Left ventricle myocardium inferior (tissue), 1 donor: ENCODE data around the gene AEBP1. TPM values are rescaled to one million over a fixed set of nuclear protein-coding genes. Genes with fewer than 3 reads are reported as not detected.

Source experiments
- DNase-seq: peaks from one replicate; pipeline ENCODE4 v3.0.0-alpha.2; 2020
- H3K27ac ChIP-seq: fragments of 200-600 bp; replicated peaks from 2 replicates; pipeline ENCODE4 v1.8.0; 2021
- H3K27me3 ChIP-seq: fragments of 200-600 bp; 2 replicates; pipeline ENCODE4 v1.8.0; 2021; ENCODE audit warnings: low read depth
- H3K36me3 ChIP-seq: fragments of 200-600 bp; 2 replicates; pipeline ENCODE4 v1.8.0; 2021
- H3K4me1 ChIP-seq: fragments of 200-600 bp; 2 replicates; pipeline ENCODE4 v1.8.0; 2021
- H3K4me3 ChIP-seq: fragments of 200-600 bp; 2 replicates; pipeline ENCODE4 v1.8.0; 2021; ENCODE audit warnings: mild to moderate bottlenecking, moderate library complexity
- H3K9me3 ChIP-seq: fragments of 200-600 bp; replicated peaks from 2 replicates; pipeline ENCODE4 v1.8.0; 2021
- CTCF ChIP-seq: fragments of 200-600 bp; IDR thresholded peaks from 2 replicates; pipeline ENCODE4 v1.8.0; 2021; ENCODE audit warnings: antibody characterized with exemption, mild to moderate bottlenecking, borderline replicate concordance
- intact Hi-C: fragments of 100-400 bp; cut with micrococcal nuclease; formaldehyde crosslinking; loops from one replicate; pipeline ENCODE4 v1.11.0; 2022
- total RNA-seq: library from RNA; stranded (reverse); fragmentation: NEBNext Ultra II Directional; extraction: Animal tissue kit (Norgen Biotek cat#: 25700); gene quantifications from one replicate; pipeline ENCODE4 v1.2.1, GENCODE V29; 2021
- donor health status: DM: no; HTN: yes; CAD: no; lungs with severe emphysema.

Gene AEBP1
- total RNA-seq, 1 donor from 2014 or later: 20.5 TPM

GRCh38 chr7:44128721-44129582 is 24.8 kb downstream of the AEBP1 start:
- TF ChIP-seq CTCF: no peak
- H3K27ac ChIP-seq: peak overlapping the region; percentile 91
- H3K4me3 ChIP-seq: no peak overlapping the region
- DNase-seq: no peak
- intact Hi-C loops: no loop called here
- no peaks in the 10 kb centered on the region for H3K36me3 ChIP-seq
- H3K27me3 ChIP-seq: no peaks in the 10 kb centered on the region
- H3K4me1 ChIP-seq: peaks cover 48% of the 10 kb centered on the region
- H3K9me3 ChIP-seq: peaks cover 10% of the 10 kb centered on the region

DNA sequence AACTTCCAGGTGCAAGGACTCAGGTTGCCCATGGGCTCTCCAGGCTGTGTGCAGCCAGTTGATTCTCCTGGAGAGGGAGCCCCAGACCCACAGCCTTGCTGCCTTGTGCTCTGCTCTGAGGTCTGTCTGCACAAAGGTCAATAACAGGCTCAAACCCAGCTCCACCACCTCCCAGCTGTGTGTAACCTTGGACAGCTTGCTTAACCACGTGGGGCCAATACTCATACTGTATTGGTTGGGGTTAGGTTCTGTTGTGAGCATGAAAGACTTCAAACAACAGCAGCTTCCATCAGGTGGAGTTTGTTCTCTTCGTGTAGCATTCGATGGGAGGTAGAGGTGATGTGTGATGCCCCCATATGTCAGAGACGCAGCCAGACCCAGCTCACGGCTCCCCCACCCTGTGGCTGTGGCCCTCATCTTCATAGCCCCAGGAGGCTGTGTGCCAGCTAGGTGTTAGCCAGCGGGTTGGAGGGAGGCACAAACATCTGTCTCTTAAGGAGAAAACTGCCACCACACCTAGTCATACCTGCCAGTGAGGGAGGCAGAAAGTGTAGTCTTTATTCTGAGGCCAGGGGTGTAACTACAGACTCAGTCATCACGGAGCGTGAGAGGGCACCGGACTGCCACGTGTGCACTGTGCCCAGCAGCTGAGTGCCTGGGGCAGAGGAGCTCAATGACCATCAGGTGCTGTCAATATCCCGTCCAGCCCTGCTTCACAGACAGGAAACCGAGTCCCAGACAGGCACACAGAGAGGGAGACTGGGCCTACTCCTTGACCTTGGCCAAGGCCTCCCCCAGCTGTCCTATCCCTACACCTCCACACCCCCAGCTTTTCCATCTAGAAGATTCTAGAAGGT is 27.3 kb downstream of the AEBP1 start:
- Histone ChIP-seq H3K4me1 (peaks cover 65% of the 10 kb centered on the region), H3K27ac (peak overlapping the region; percentile 91), H3K36me3 (no peaks in the 10 kb centered on the region), H3K27me3 (no peaks in the 10 kb centered on the region), H3K4me3 (no peak overlapping the region), H3K9me3 (peaks cover 10% of the 10 kb centered on the region)
- intact Hi-C loops: no loop called here
- peak; percentile 20 for DNase-seq
- peak; percentile 56 for TF ChIP-seq CTCF

GRCh38 chr7:44132039-44132438 is 27.9 kb downstream of the AEBP1 start:
- Histone ChIP-seq H3K4me1 (peaks cover 65% of the 10 kb centered on the region), H3K9me3 (peaks cover 6% of the 10 kb centered on the region), H3K36me3 (no peaks in the 10 kb centered on the region), H3K27ac (peak overlapping the region; percentile 91), H3K4me3 (no peak overlapping the region), H3K27me3 (no peaks in the 10 kb centered on the region)
- intact Hi-C loops: no loop called here
- DNase-seq: peak; percentile 62
- TF ChIP-seq CTCF: no peak

DNA sequence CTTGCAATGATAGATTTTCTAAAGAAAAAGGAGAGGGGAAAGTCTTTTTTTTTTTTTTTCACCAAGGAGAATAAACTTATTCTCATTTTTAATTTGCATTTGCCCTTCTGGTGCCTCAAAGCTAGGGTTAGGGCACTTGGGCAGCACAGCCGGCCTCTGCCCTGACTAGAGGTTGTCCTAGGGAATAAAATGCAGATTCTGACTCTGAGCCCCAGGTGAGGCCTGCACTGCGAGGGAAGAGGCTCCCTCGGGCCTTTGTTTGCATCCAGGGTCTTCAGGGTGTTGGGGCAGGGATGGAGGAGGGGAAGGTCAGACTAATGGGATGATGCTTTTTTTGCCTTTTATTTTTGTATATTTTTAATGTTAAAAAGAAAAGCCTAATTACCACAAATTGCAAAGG is 29.1 kb downstream of the AEBP1 start:
- no peak for DNase-seq
- intact Hi-C loops: no loop called here
- no peak for TF ChIP-seq CTCF
- H3K4me1 ChIP-seq: peaks cover 63% of the 10 kb centered on the region
- H3K9me3 ChIP-seq: no peaks in the 10 kb centered on the region
- peak overlapping the region; percentile 91 for H3K27ac ChIP-seq
- no peaks in the 10 kb centered on the region for H3K36me3 ChIP-seq
- no peak overlapping the region for H3K4me3 ChIP-seq
- H3K27me3 ChIP-seq: no peaks in the 10 kb centered on the region

GRCh38 chr7:44134943-44135628 is 30.9 kb downstream of the AEBP1 start:
- H3K36me3 ChIP-seq: no peaks in the 10 kb centered on the region
- no peaks in the 10 kb centered on the region for H3K27me3 ChIP-seq
- DNase-seq: no peak
- H3K4me1 ChIP-seq: peaks cover 55% of the 10 kb centered on the region
- TF ChIP-seq CTCF: no peak
- peak overlapping the region; percentile 91 for H3K27ac ChIP-seq
- no peaks in the 10 kb centered on the region for H3K9me3 ChIP-seq
- intact Hi-C loops: no loop called here
- H3K4me3 ChIP-seq: no peak overlapping the region
